Activated naive CD8-positive, alpha-beta T cell treated with anti-CD3 and anti-CD28 coated beads, Interleukin-2, amount 50 U/mL, for 24 hours (primary cell): ENCODE data around the gene EXT2.
A peak's percentile ranks its signal among the peaks of the same experiment; 100 is the strongest.

Experiments
- ATAC-seq: fragments of 150-1000 bp; cut with Tn5 transposase; one replicate; pipeline ENCODE4 v1.10.0; 2021
- DNase-seq: peaks from one replicate; pipeline ENCODE4 v3.0.0; 2021
- H3K27ac Mint-ChIP-seq: one replicate; pipeline ENCODE4 v1.8.0; 2021; ENCODE audit warnings: mild to moderate bottlenecking, mixed read lengths
- H3K27me3 Mint-ChIP-seq: one replicate; pipeline ENCODE4 v1.8.0; 2021; ENCODE audit warnings: mixed read lengths
- H3K36me3 Mint-ChIP-seq: one replicate; pipeline ENCODE4 v1.8.0; 2021; ENCODE audit warnings: low read depth, mixed read lengths
- H3K4me1 Mint-ChIP-seq: one replicate; pipeline ENCODE4 v1.8.0; 2021; ENCODE audit warnings: mixed read lengths
- H3K4me3 Mint-ChIP-seq: one replicate; pipeline ENCODE4 v1.8.0; 2021; ENCODE audit warnings: mild to moderate bottlenecking, moderate library complexity, mixed read lengths
- H3K9me3 Mint-ChIP-seq: one replicate; pipeline ENCODE4 v1.8.0; 2021; ENCODE audit warnings: mixed read lengths

The EXT2 gene

GRCh38 chr11:44095506-44096359 is at the start of gene EXT2:
TSS of gene EXT2 (plus strand) at chr11:44095678. CDS start at chr11:44107713, 12,035 bp downstream.
- Mint-ChIP-seq H3K9me3 (no peaks in the 10 kb centered on the region), H3K27ac (peak within 1 kb of the TSS; percentile 37), H3K4me3 (peak within 1 kb of the TSS; percentile 81), H3K27me3 (no peaks in the 10 kb centered on the region), H3K4me1 (peaks cover 23% of the 10 kb centered on the region), H3K36me3 (peaks cover 2% of the 10 kb centered on the region)
- peak; percentile 90 for ATAC-seq
- DNase-seq: peak; percentile 89

- H3K4me3 Mint-ChIP-seq: no peak overlapping the region
- H3K9me3 Mint-ChIP-seq: no peaks in the 10 kb centered on the region
- ATAC-seq: no peak
- H3K27me3 Mint-ChIP-seq: peaks cover 2% of the 10 kb centered on the region
- no peak for DNase-seq
- H3K4me1 Mint-ChIP-seq: no peaks in the 10 kb centered on the region
- no peaks in the 10 kb centered on the region for H3K36me3 Mint-ChIP-seq
- H3K27ac Mint-ChIP-seq: no peak overlapping the region
These were observed 49.3 kb upstream of the EXT2 start for GRCh38 chr11:44046182-44046581.

- no peak overlapping the region for H3K27ac Mint-ChIP-seq
- DNase-seq: no peak
- no peaks in the 10 kb centered on the region for H3K4me1 Mint-ChIP-seq
- no peaks in the 10 kb centered on the region for H3K36me3 Mint-ChIP-seq
- H3K4me3 Mint-ChIP-seq: no peak overlapping the region
- no peak for ATAC-seq
- H3K27me3 Mint-ChIP-seq: peaks cover 2% of the 10 kb centered on the region
- no peaks in the 10 kb centered on the region for H3K9me3 Mint-ChIP-seq
These were observed 48.2 kb upstream of the EXT2 start for GRCh38 chr11:44047298-44047697.

- no peak within 1 kb of the TSS for H3K4me3 Mint-ChIP-seq
- no peak for DNase-seq
- ATAC-seq: no peak
- no peaks in the 10 kb centered on the region for H3K9me3 Mint-ChIP-seq
- peaks cover 2% of the 10 kb centered on the region for H3K27me3 Mint-ChIP-seq
- no peak within 1 kb of the TSS for H3K27ac Mint-ChIP-seq
- no peaks in the 10 kb centered on the region for H3K4me1 Mint-ChIP-seq
- H3K36me3 Mint-ChIP-seq: no peaks in the 10 kb centered on the region
These were observed 47.5 kb upstream of the EXT2 start, which contains the start of gene ACCSL for GRCh38 chr11:44047931-44048431. TSS of gene ACCSL (plus strand) at chr11:44047981. CDS start at chr11:44048037, 56 bp downstream.

GRCh38 chr11:44049832-44050231 is 45.6 kb upstream of the EXT2 start:
- Mint-ChIP-seq H3K4me1 (no peaks in the 10 kb centered on the region), H3K4me3 (no peak overlapping the region), H3K27me3 (peaks cover 2% of the 10 kb centered on the region), H3K27ac (no peak overlapping the region), H3K36me3 (no peaks in the 10 kb centered on the region), H3K9me3 (no peaks in the 10 kb centered on the region)
- DNase-seq: no peak
- ATAC-seq: no peak

GRCh38 chr11:44051171-44051570 is 44.3 kb upstream of the EXT2 start:
- no peaks in the 10 kb centered on the region for H3K36me3 Mint-ChIP-seq
- peaks cover 2% of the 10 kb centered on the region for H3K27me3 Mint-ChIP-seq
- H3K27ac Mint-ChIP-seq: no peak overlapping the region
- DNase-seq (no peak), ATAC-seq (no peak)
- no peaks in the 10 kb centered on the region for H3K9me3 Mint-ChIP-seq
- H3K4me1 Mint-ChIP-seq: no peaks in the 10 kb centered on the region
- no peak overlapping the region for H3K4me3 Mint-ChIP-seq

- no peak overlapping the region for H3K4me3 Mint-ChIP-seq
These were observed 38.1 kb upstream of the EXT2 start for GRCh38 chr11:44057340-44057739.

GRCh38 chr11:44058275-44058674 is 37.2 kb upstream of the EXT2 start:
- ATAC-seq: no peak
- DNase-seq: no peak
- no peaks in the 10 kb centered on the region for H3K9me3 Mint-ChIP-seq
- H3K4me1 Mint-ChIP-seq: no peaks in the 10 kb centered on the region
- H3K4me3 Mint-ChIP-seq: no peak overlapping the region
- peaks cover 1% of the 10 kb centered on the region for H3K27me3 Mint-ChIP-seq
- no peak overlapping the region for H3K27ac Mint-ChIP-seq
- H3K36me3 Mint-ChIP-seq: no peaks in the 10 kb centered on the region

More at GRCh38 chr11:44057340-44057739, 38.1 kb upstream of the EXT2 start:
- H3K27me3 Mint-ChIP-seq: peaks cover 1% of the 10 kb centered on the region
- H3K4me1 Mint-ChIP-seq: no peaks in the 10 kb centered on the region
- H3K27ac Mint-ChIP-seq: no peak overlapping the region
- no peak for ATAC-seq
- no peak for DNase-seq
- H3K36me3 Mint-ChIP-seq: no peaks in the 10 kb centered on the region
- no peaks in the 10 kb centered on the region for H3K9me3 Mint-ChIP-seq

- H3K27ac Mint-ChIP-seq: peak overlapping the region; percentile 87
- DNase-seq (no peak), ATAC-seq (no peak)
- peak overlapping the region; percentile 81 for H3K4me3 Mint-ChIP-seq
- H3K27me3 Mint-ChIP-seq: no peaks in the 10 kb centered on the region
- H3K4me1 Mint-ChIP-seq: peaks cover 24% of the 10 kb centered on the region
- H3K36me3 Mint-ChIP-seq: no peaks in the 10 kb centered on the region
- no peaks in the 10 kb centered on the region for H3K9me3 Mint-ChIP-seq
These were observed 30.3 kb upstream of the EXT2 start for GRCh38 chr11:44065161-44065661.

GRCh38 chr11:44065841-44066731 is 29.4 kb upstream of the EXT2 start, which contains the start of gene ACCS:
TSS of gene ACCS (plus strand) at chr11:44066270. CDS start at chr11:44067628, 1,358 bp downstream.
- H3K4me1 Mint-ChIP-seq: peaks cover 24% of the 10 kb centered on the region
- ATAC-seq (peak; percentile 96), DNase-seq (peak; percentile 88)
- no peaks in the 10 kb centered on the region for H3K27me3 Mint-ChIP-seq
- no peaks in the 10 kb centered on the region for H3K9me3 Mint-ChIP-seq
- peak within 1 kb of the TSS; percentile 81 for H3K4me3 Mint-ChIP-seq
- H3K27ac Mint-ChIP-seq: peak within 1 kb of the TSS; percentile 87
- H3K36me3 Mint-ChIP-seq: no peaks in the 10 kb centered on the region

GRCh38 chr11:44066732-44067141 is 28.7 kb upstream of the EXT2 start:
- DNase-seq (no peak), ATAC-seq (no peak)
- Mint-ChIP-seq H3K9me3 (no peaks in the 10 kb centered on the region), H3K36me3 (no peaks in the 10 kb centered on the region), H3K4me1 (peaks cover 24% of the 10 kb centered on the region), H3K27ac (peak overlapping the region; percentile 87), H3K27me3 (no peaks in the 10 kb centered on the region), H3K4me3 (peak overlapping the region; percentile 81)

GRCh38 chr11:44067266-44067665 is 28.2 kb upstream of the EXT2 start:
- no peaks in the 10 kb centered on the region for H3K9me3 Mint-ChIP-seq
- H3K4me1 Mint-ChIP-seq: peaks cover 24% of the 10 kb centered on the region
- H3K27ac Mint-ChIP-seq: no peak overlapping the region
- H3K27me3 Mint-ChIP-seq: no peaks in the 10 kb centered on the region
- DNase-seq (no peak), ATAC-seq (no peak)
- H3K4me3 Mint-ChIP-seq: peak overlapping the region; percentile 81
- H3K36me3 Mint-ChIP-seq: no peaks in the 10 kb centered on the region

GRCh38 chr11:44068180-44068579 is 27.3 kb upstream of the EXT2 start:
- H3K4me1 Mint-ChIP-seq: peaks cover 24% of the 10 kb centered on the region
- no peaks in the 10 kb centered on the region for H3K36me3 Mint-ChIP-seq
- no peak for ATAC-seq

GRCh38 chr11:44071157-44071556 is 24.3 kb upstream of the EXT2 start:
- Mint-ChIP-seq H3K4me3 (no peak overlapping the region), H3K36me3 (no peaks in the 10 kb centered on the region), H3K9me3 (no peaks in the 10 kb centered on the region), H3K27me3 (no peaks in the 10 kb centered on the region), H3K27ac (no peak overlapping the region), H3K4me1 (peaks cover 11% of the 10 kb centered on the region)
- ATAC-seq (no peak), DNase-seq (no peak)

More at GRCh38 chr11:44068180-44068579, 27.3 kb upstream of the EXT2 start:
- Mint-ChIP-seq H3K27ac (no peak overlapping the region), H3K9me3 (no peaks in the 10 kb centered on the region), H3K4me3 (no peak overlapping the region), H3K27me3 (no peaks in the 10 kb centered on the region)
- DNase-seq: no peak
